Right lung (tissue), 5 donors: ENCODE measurements around the gene MYMK. TPM values are rescaled to one million over a fixed set of nuclear protein-coding genes. Genes with fewer than 3 reads are reported as not detected.

Experiments
- DNase-seq, 2 donors: peaks; one replicate each; pipeline ENCODE4 v3.0.0-alpha.2; 2013
- polyA plus RNA-seq, 5 donors: library from polyadenylated mRNA; unstranded; fragments of 120-200 nt; gene quantifications; one replicate each; pipeline versions ENCODE4 v1.2.1 to v1.2.3, GENCODE V29; 2013; ENCODE audit warnings: inconsistent platforms in 1 of 5, low replicate concordance in 1 of 5; ENCODE audit not compliant: insufficient read length in 5 of 5, insufficient read depth in 1 of 5

MYMK gene
- polyA plus RNA-seq, 5 donors, result 0.31 to 3.5 (median 0.37) TPM; not detected in 2

- no peak for DNase-seq
Observed at GRCh38 chr9:133535306-133535877, 10.6 kb upstream of the MYMK start.

- peak; percentile 89 for DNase-seq
Observed at GRCh38 chr9:133534346-133535291, 9.9 kb upstream of the MYMK start, which contains the start of gene ADAMTSL2. Gene ADAMTSL2, plus strand, starts transcription at chr9:133534704. Its CDS starts 2,009 bp downstream, at chr9:133536713.

GRCh38 chr9:133533857-133534256, 9.1 kb upstream of the MYMK start:
- DNase-seq, result no peak

GRCh38 chr9:133532937-133533668, 8.3 kb upstream of the MYMK start:
- no peak for DNase-seq

- no peak for DNase-seq
Observed at GRCh38 chr9:133531293-133531692, 6.5 kb upstream of the MYMK start.

GRCh38 chr9:133529874-133530273, 5.1 kb upstream of the MYMK start:
- DNase-seq, result no peak

GRCh38 chr9:133529457-133529856, 4.7 kb upstream of the MYMK start:
- DNase-seq, result no peak

GRCh38 chr9:133528876-133529241, 4.1 kb upstream of the MYMK start:
- no peak for DNase-seq

- DNase-seq, result no peak
Observed at GRCh38 chr9:133528001-133528875, 3.5 kb upstream of the MYMK start.

- DNase-seq, result peak; percentile 87
Observed at GRCh38 chr9:133527444-133527920, 2.7 kb upstream of the MYMK start.

- no peak for DNase-seq
Observed at GRCh38 chr9:133526721-133527321, 2.1 kb upstream of the MYMK start.

GRCh38 chr9:133525677-133526076, 918 bp upstream of the MYMK start:
- DNase-seq, result no peak

- no peak for DNase-seq
Observed at GRCh38 chr9:133524146-133524545, 613 bp downstream of the MYMK start.

GRCh38 chr9:133523106-133523505, 1.7 kb downstream of the MYMK start:
- DNase-seq, result no peak

- DNase-seq, result no peak
Observed at GRCh38 chr9:133522073-133522910, 2.5 kb downstream of the MYMK start.

GRCh38 chr9:133521122-133522072, 3.4 kb downstream of the MYMK start:
- DNase-seq, result no peak

GRCh38 chr9:133520121-133520835, 4.5 kb downstream of the MYMK start:
- DNase-seq, result no peak

- no peak for DNase-seq
Observed at GRCh38 chr9:133519693-133520092, 5.1 kb downstream of the MYMK start.
